PFSK-1 (cell line): Measurements from ENCODE around the gene IVD.

Experiments used
- POLR2AphosphoS5 ChIP-seq: IDR thresholded peaks from 2 replicates; pipeline ENCODE4 v1.6.1; 2012; ENCODE audit warnings: low read depth, mild to moderate bottlenecking, control low read depth, low read length, moderate library complexity
- REST ChIP-seq, 2 experiments: IDR thresholded peaks; 2 replicates each; pipeline versions ENCODE4 v1.6.1 to v1.8.0; 2011 to 2012; ENCODE audit warnings: low read depth in 2 of 2, low read length in 2 of 2, control low read depth in 1 of 2, inconsistent platforms in 1 of 2, mild to moderate bottlenecking in 1 of 2, moderate library complexity in 1 of 2; ENCODE audit not compliant: insufficient read depth in 1 of 2

DNA sequence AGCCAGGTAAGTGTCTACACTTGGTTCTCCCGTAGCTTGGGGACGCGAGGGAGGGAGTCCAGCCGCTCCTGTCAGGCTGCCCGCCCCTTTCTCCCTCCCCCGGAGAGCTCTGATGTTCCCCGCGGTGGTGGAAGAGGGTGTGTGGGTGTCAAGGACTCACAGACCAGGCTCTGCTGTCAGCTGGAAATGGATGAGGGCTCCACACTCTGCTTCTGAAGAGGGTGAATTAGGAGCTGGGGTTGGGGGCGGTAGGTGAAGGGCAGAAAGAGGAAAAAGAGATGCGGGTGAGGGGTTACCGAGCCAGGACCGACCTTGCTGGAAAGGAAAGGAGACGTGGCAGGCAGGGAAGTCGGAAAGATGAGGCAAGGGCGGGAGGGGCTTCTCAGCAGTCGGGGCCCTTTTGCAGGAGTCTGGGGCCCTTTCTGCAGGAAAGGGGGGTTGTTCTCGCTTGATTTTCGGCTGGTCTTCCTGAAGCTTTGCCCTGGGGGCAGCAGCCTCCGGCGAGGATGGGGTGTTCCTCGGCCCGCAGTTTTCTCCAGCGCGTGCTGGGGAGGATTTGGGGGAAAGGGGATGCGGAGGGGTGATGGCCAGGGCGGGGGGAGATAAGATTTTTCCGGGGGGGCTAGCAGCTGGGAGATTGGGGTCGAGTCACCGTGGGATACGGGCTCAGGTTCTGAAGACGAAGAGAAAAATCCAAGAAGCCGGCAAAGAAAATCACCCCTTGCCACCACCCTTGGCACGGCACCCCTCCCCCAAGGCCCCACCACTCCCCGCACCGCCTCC is 34.6 kb downstream of the IVD start:
- TF ChIP-seq REST (IDR thresholded peaks at IDR 0.05; ENCODE audit: insufficient read depth in 1 of 2, low read depth in 2 of 2, low read length in 2 of 2) (no peak), POLR2AphosphoS5 (0 out of 2 replicates have a peak, but pooled peaks have one; percentile 4)
